HG03520 (cell line): ENCODE results near the gene HPS5.
"Not testable (repeated sequence)": the region's sequence is repeated elsewhere in the genome, so short reads cannot be mapped to it uniquely, and the experiment has no call there.

ENCODE experiments used
- ATAC-seq: cut with Tn5 transposase; IDR thresholded peaks from one replicate; pipeline ENCODE4 v1.9.1; 2021; ENCODE audit warnings: mild to moderate bottlenecking, moderate library complexity; ENCODE audit not compliant: unreplicated experiment

The HPS5 gene, protein sequence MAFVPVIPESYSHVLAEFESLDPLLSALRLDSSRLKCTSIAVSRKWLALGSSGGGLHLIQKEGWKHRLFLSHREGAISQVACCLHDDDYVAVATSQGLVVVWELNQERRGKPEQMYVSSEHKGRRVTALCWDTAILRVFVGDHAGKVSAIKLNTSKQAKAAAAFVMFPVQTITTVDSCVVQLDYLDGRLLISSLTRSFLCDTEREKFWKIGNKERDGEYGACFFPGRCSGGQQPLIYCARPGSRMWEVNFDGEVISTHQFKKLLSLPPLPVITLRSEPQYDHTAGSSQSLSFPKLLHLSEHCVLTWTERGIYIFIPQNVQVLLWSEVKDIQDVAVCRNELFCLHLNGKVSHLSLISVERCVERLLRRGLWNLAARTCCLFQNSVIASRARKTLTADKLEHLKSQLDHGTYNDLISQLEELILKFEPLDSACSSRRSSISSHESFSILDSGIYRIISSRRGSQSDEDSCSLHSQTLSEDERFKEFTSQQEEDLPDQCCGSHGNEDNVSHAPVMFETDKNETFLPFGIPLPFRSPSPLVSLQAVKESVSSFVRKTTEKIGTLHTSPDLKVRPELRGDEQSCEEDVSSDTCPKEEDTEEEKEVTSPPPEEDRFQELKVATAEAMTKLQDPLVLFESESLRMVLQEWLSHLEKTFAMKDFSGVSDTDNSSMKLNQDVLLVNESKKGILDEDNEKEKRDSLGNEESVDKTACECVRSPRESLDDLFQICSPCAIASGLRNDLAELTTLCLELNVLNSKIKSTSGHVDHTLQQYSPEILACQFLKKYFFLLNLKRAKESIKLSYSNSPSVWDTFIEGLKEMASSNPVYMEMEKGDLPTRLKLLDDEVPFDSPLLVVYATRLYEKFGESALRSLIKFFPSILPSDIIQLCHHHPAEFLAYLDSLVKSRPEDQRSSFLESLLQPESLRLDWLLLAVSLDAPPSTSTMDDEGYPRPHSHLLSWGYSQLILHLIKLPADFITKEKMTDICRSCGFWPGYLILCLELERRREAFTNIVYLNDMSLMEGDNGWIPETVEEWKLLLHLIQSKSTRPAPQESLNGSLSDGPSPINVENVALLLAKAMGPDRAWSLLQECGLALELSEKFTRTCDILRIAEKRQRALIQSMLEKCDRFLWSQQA

DNA sequence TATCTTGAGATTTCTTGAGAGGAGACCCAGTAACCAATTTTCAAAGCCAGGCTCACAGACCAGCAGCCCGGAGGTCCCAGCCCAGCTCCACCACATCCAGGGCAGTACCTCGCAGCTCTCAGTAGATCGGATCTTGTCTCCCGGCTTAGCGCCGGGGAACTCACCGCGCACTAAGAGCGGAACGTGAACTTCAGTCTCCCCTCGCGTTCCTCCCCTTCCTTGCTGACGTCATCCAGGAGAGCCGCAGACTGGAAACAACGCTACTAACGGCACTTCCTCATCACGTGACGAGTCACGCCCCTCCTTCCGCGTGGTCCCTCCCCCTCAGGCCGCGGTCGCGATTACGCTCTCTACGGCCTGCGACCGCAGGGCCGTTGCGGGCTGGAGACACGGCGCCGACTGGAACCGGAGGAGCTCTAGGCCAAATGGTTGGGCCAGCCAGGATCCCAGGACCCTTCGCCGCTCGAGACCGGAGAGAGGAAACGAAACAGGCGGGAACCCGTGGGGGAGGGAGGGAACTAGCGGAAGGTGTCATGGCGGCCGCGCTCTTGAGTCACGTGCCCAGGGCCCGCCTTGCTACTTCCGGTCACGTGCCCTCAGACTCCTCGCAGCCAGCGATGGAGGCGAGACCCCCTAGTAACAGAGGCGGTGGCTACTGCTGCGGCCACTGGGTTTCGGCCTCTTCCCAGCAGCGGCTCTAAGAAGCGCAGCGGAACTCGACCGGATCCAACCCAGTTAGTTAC, at the start of gene HPS5, which contains the start of gene GTF2H1:
TSS of gene HPS5 (minus strand) at position 172 of the 743 bp plus-strand sequence. CDS start 4,282 bp downstream, outside the sequence.
TSS of gene GTF2H1 (plus strand) at position 599 of the 743 bp plus-strand sequence. CDS start 10,508 bp downstream, outside the sequence.
- peak; percentile 76 for ATAC-seq

DNA sequence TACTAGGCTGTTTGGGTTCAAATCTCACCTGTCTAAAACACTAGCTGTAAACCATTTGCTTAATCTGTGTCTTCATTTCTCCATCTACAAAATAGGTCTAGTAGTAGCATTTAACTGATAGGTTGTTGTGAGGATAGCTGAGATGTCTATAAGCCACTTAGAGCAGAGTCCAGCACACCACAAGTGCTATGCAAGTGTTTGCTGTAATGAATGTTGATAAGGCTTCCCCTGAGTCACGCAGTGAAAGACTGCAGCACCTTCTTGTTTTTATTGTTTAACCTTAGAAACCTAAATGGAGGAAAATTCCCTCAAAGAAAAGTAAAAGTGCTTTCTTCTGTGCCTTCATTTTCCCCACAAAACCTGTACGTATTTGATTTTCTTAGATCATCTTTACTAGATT, 49.3 kb upstream of the HPS5 start:
- ATAC-seq, result no peak

DNA sequence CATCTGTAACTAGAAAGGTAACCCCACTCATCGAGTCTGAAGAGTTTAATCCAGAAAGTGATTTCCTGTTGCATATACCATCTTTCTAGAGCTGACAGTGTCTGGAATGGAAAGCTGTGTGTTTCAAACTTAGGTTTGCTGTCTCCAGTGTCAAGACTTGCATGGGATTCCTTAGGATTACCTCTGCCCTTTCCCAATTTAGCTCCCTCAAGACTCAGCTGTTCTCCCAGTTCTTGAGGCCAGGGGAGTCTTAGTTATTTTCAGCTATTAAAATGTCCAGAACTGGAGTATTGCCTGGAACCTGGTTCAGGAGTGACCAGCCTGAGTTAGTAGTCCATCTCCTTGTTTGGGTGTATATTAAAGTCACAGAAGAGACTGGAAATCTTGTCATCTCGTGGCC, 47.5 kb upstream of the HPS5 start:
- no peak for ATAC-seq

DNA sequence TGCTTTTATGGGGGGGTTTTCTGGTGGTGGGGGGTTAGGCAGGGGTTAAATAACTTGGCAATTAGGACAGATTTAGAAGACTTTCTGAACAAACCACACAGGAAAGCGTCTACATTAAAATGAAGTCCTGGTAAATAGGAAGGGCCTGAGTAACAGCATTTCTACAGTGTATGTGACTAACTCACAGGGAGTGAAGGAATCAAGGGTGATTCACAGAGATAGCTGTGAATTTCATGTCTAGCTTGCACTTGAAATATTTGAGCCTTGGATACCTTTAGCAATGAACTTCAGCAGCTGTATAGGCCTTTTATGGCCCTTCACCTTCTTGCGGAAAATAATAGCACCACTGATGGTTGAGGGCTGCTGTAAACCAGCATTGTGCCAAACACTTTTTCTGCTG, 46.3 kb upstream of the HPS5 start:
- no peak for ATAC-seq

DNA sequence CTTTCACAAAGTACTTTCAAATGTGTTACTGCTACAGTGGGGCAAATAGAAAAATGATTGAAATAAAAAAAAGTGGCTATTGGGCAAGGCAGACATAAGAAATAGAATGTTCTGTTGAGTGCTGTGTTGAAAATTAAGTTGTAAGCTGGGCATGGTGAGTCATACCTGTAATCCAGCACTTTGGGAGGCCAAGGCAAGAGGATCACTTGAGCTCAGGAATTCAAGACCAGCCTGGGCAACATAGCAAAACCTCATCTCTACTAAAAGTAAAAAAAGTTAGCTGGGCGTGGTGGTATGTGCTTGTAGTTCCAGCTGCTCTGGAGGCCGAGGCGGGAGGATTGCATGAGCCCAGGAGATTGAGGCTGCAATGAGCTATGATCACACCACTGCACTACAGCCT, 45.5 kb upstream of the HPS5 start:
- no peak for ATAC-seq

DNA sequence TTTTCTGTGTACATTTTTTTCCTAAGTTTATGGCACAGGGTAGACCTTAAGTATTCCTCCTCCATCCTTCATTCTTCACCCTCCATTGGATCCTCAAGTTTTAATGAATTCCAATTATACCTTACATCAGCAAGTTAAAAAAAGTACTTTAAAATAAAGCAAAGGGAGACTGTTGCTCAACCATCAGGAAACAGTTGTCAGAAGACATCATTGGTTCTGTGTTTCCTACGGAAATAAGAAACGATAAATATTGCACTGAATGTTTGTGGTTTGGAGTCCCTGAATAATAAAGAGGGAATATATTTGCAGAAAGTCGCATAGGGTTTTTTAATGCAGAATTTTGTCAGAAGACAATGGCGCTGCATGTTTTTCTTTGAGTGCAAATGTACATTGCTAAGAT, 44.3 kb upstream of the HPS5 start:
- ATAC-seq, result no peak

DNA sequence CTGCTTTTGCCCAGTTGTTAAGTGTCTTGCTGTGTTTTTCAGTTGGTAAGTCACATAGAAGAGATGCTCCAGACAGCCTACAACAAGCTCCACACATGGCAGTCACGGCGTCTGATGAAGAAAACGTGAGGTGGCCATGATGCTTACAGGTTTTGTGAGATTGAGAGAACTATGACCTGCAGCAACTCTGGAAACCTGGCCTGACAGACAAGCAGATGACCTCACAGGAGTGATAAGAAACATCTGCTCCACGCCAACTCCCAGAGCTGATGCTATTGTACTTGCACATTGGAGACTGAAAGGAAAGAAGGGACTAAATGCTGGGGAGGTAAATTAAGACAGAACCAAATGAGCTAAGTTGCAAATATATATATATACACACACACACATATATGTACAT, 43.8 kb upstream of the HPS5 start:
- no peak for ATAC-seq

DNA sequence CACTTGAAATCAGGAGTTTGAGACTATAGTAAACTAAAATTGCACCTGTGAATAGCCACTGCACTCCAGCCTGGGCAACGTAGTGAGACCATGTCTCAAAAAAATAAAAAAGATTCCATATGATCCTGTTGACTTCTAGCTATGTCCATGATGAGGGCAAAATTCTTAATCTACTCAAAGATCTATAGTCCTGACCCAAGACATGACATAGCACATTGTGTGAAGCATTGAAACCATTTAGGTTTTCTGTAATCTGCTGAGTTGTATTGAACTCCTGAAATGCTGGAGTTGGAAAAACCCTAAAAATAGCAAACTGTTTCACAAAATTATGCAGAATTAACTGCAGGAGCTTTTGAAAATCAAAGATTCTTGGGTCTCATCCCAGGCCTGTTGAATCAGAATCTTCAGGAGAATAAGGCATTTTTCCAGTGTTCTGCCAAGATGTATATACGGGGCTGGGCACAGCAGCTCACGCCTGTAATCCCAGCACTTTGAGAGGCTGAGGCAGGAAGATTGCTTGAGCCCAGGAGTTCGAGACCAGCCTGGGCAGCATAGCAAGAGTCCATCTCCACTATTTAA, 42.6 kb upstream of the HPS5 start:
- no peak for ATAC-seq

DNA sequence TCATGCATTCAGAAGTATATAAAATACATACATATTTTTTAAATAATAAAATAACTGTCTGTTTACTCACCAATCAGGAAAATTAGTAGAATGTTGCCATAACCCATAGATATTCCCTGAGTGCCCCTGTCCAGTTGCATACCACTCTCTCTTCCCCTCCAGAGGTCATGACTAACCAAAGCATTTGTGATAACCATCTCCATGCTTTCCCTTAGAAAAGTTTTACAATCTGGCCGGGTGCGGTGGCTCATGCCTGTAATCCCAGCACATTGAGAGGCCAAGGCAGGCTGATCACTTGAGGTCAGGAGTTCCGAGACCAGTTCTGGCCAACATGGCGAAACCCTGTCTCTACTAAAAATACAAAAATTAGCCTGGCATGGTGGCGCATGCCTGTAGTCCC, 39.2 kb upstream of the HPS5 start:
- ATAC-seq, result no peak

DNA sequence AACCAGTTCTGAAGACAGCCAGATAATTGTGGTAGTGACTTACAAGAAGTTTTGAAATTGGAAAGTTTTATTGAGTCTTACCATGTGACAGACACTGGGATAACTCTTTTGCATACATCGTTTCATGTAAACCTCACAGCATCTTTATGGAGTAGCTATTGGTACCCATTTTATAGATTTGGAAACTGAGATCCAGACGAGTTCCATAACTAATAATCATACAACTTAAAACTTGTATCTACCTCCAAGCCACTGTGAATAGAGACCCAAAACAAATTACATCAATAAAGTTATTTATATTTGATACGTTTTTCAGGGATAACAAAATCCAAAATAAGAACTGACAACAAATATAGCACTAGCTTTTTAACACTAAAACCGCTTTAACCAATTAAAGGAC, 36.7 kb upstream of the HPS5 start:
- ATAC-seq, result no peak

DNA sequence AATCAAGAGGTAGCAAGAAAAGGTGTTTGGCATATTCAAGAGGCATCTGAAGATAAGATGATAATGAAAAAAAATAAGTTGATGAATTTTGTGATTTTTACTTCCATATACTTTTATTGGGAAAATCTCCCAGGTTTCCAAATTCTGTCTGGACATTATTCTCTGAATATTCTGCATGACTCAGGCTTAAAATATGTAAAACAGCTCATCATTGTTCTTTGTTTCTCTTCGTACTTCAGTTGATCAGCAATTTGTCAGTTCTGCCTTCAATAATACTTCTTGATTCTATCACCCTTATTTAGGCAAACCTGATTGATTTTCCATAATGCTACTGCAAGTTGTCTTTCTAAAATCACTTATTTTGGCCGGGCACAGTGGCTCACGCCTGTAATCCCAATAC, 30.6 kb upstream of the HPS5 start:
- ATAC-seq, result no peak

DNA sequence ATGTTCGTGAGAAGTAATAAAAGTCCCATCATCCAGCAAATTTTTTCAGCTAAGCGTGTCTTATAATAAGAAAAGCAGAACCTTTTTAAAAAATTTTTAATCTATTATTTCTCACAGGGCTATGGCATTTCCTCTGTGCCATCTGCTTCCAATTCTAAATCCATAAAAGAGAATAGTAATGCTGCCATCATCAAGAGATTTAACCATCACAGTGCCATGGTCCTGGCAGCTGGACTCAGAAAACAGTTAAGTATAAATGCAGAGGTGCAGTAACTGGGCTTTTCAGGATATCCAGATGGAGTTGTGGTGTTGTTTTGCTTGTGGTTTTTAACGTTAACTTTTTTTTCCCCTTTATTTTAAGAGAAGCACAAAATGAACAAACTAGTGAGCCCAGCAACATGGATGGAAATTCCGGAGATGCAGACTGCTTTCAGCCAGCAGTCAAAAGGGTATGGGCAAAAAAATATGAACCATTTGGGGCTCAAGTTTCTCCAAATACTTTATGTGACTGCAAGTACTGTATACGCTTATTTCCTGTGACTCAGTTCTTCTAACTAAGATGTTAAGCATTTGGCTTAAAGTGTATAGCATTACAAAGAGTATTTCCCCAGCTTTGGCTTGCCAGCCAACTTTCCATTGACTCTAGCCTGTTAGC, 25.7 kb upstream of the HPS5 start:
- ATAC-seq, result no peak

DNA sequence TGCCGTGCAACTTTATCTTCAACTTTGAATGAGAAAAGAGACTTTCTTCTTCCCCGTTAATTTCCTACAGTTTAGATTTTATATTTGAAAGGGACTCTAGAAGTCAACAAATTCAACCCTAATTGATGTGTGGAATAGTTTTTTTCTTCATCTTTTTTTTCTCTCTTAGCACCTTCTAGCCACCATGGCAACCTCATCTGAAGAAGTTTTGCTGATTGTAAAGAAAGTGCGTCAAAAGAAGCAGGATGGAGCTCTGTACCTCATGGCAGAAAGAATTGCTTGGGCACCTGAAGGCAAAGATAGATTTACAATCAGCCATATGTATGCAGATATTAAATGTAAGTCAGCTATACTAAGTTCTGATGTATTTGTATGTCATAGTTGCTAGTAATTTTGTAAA, 11.0 kb upstream of the HPS5 start:
- no peak for ATAC-seq

DNA sequence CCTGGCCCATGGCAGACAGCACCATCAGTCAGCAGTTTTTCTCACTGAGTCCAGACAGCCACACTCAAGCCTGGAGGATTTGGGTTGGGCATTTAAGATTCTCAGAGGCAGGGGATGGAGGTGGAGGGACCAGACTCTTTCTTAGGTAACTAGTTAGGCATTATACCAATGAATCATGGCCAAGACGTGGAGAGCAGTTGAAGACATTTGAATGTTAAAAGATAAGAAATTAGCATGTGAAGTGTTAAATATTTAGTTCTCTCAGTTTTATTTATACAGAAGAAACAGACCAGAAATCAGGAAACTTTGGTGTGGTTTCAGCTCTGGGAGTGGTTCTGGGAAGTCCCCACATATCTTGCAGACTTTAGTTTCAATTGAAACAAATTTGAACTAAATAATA, 10.4 kb upstream of the HPS5 start:
- no peak for ATAC-seq

DNA sequence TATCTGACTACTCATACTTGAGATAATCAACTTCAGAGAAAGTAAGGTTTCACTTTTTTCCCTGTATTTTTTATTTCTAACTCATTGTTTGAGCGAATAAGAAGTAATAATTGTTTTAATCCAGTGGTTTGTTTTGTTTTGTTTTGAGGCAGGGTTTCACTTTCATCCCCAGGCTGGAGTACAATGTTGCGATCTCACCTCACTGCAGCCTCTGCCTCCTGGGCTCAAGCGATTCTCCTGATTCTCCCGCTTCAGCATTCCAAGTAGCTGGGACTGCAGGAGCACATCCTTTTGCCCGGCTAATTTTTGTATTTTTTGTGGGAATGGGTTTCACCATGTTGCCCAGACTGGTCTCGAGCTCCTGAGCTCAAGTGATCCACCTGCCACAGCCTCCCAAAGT, 9.0 kb upstream of the HPS5 start:
- no peak for ATAC-seq

DNA sequence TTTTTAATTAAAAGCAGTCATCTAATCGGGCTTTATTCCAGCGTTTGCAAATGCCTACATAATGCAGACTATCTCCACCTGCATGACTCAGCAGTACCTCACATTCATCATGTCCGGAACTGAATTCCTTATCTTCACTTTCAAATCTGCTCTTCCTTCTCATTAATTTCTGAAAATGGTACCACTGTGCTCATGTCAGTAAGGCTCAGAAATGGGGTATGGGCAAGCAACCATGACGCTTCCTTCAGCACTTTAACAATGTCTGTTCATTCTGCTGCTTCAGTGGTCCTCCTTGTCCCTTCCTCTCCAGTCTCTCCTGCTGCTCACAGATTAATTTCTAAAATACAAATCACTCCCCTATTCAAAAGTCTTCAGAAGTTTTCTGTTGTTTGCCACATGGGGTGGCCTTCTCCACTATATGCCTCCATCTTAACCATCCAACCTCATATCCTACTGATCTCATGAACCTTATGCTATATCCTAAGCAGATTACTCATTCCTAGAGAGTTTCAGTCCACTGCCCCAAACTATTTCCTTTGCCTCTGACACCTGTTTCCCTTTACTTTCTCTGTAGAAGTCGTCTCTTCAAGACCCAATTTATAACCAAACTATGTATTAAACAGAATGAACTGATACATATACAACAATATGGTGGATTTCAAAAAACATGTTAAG, 7.4 kb upstream of the HPS5 start:
- ATAC-seq, result no peak

DNA sequence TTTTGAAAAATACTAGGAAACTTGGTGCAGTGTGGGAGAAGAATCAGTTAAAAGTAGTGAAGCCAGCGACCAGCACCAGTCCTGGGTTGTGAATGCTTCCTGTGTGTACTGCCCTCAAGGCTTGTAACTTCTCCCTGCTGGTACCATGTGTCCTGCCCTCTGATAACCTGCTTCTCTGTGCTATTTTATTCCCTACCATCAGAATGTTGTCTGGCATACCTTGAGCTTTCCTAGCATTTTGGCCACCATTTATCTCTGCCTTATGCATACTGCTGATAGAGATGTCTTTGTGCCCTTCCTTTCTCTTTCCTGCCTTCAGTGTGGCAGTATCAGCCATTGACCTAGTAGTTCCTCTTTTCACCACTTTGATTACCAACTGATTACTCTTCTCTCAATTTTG, 2.4 kb upstream of the HPS5 start:
- ATAC-seq, result no peak

DNA sequence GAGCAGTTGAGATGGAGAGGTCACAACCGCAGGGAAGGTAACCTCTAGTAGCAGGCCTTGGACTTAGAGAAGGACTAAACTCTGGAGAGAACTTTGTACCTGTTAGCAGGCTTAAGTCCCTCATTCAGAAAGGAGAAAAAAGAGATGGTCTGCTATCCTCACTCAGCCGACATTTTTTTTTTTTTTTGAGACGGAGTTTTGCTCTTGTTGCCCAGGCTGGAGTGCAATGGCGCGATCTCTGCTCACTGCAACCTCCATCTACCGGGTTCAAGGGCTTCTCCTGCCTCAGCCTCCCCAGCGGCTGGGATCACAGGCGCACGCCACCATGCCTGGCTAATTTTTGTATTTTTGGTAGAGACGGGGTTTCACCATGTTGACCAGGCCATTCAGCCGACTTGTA, 1.9 kb upstream of the HPS5 start:
- ATAC-seq, result not testable (repeated sequence)

DNA sequence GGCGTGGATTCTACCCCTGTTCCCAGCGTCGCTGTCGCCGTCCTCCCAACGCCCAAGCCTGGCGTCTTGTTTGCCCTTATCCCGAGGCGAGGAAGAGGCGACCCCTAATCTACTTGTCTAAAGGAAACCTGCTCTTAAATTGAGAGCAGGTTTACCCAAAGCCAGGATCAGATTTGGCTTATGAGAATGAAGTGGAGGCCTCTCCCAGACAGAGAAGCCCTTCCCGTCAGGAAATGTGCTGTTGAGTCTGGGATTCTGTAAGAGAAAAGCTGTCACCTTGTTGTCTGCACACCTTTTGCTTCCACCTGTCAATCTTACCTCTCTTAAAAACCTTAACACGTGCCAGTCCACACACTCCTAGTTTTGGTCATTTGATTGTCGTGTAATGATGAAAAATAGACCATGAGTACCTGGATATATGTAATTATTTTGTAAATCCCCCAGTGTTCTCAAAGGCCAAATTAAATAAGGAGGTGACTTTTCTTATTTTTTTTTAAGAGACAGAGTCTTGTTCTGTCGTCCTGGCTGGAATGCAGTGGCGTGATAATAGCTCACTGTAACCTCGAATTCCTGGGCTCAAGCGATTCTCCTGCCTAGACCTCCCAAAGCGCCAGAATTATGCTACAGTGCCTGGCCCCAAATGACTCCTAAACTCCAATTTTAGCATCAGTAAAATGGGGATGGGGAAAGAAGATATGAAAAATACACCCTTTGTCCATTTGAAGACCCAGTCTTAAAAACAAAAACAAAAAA, 1.1 kb upstream of the HPS5 start:
- ATAC-seq, result no peak
